Vagina (tissue), 2 donors: ENCODE results near the gene CCDC47. TPM values are rescaled to one million over a fixed set of nuclear protein-coding genes. Genes with fewer than 3 reads are reported as not detected.

Source experiments
- DNase-seq, 2 donors: peaks; one replicate each; pipeline ENCODE4 v3.0.0-alpha.2; 2017; ENCODE audit errors: extremely low spot score in 2 of 2
- H3K27ac ChIP-seq: fragments of 200-600 bp; sonication (generic); one replicate; pipeline ENCODE4 v1.5.1; 2019
- H3K27me3 ChIP-seq: fragments of 200-600 bp; sonication (generic); one replicate; pipeline ENCODE4 v1.5.1; 2019
- H3K36me3 ChIP-seq, 2 donors: fragments of 200-600 bp; sonication (generic); one replicate each; pipeline ENCODE4 v1.5.1; 2017 to 2019
- H3K4me1 ChIP-seq: fragments of 200-600 bp; sonication (generic); one replicate; pipeline ENCODE4 v1.5.1; 2019
- H3K4me3 ChIP-seq, 2 donors: fragments of 200-600 bp; sonication (generic); 1 replicate in 1 of 2; 2 replicates in 1 of 2; pipeline ENCODE4 v1.5.1; 2016 to 2019
- H3K9me3 ChIP-seq: fragments of 200-600 bp; sonication (generic); one replicate; pipeline ENCODE4 v1.5.1; 2019
- POLR2A ChIP-seq, 2 donors: fragments of 450-650 bp; IDR thresholded peaks; one replicate each; pipeline ENCODE4 v1.6.1; 2017; ENCODE audit warnings: antibody characterized with exemption in 2 of 2, mild to moderate bottlenecking in 2 of 2, moderate library complexity in 2 of 2
- POLR2AphosphoS5 ChIP-seq, 2 donors: sonication (generic); formaldehyde crosslinking; IDR thresholded peaks; one replicate each; pipeline ENCODE4 v1.9.0; 2017; ENCODE audit warnings: antibody characterized with exemption in 2 of 2, mild to moderate bottlenecking in 2 of 2, low read depth in 1 of 2; ENCODE audit not compliant: insufficient read depth in 1 of 2
- intact Hi-C: fragments of 100-400 bp; cut with DNase I; formaldehyde crosslinking; loops from one replicate; pipeline ENCODE4 v1.15.1; 2023
- total RNA-seq: library from RNA; depleted of rRNA; stranded (reverse); fragments of >200 nt; gene quantifications from one replicate; pipeline ENCODE4 v1.2.3, GENCODE V29; 2016
- TF ChIP-seq, protein P1 (sequence below), 3 experiments: fragments of 450-650 bp in 2 of 3; fragments of 200-600 bp in 1 of 3; sonication (generic) in 1 of 3; IDR thresholded peaks; one replicate each; pipeline ENCODE4 v1.5.1; 2017 to 2019; ENCODE audit warnings: antibody characterized with exemption in 3 of 3, mild to moderate bottlenecking in 2 of 3, moderate library complexity in 2 of 3

The CCDC47 gene
- total RNA-seq, 1 donor from 2014 or later: 66.5 TPM

DNA sequence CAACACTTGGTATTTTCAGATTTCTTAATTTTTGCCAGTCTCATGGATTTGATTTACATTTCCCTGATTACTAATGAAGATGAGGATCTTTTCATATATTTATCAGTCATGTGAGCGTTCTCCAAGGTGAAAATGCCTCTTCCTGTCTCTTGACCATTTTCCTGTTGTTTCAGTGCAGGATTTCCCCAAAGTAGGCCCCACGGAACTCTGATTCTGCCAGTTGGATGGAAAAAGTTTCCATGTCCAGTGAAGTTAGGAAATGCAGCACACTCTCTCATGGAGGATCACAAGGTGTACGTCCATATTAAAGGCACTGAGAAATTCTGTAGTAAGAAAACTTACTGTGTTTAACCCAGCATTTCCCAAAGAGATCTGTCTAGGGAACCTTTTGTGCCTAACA, 57.0 kb downstream of the CCDC47 start:
- H3K27ac ChIP-seq: no peak overlapping the region
- no peak for DNase-seq
- intact Hi-C loops: no loop called here
- peaks cover 0 to 20% of the 10 kb centered on the region in 2 donors for H3K36me3 ChIP-seq
- H3K4me3 ChIP-seq: no peak overlapping the region
- TF ChIP-seq POLR2AphosphoS5 (IDR thresholded peaks at IDR 0.05; ENCODE audit: insufficient read depth in 1 of 2, low read depth in 1 of 2) (no peak), POLR2A (IDR thresholded peaks at IDR 0.05) (no peak)
- TF ChIP-seq, protein P1, sequence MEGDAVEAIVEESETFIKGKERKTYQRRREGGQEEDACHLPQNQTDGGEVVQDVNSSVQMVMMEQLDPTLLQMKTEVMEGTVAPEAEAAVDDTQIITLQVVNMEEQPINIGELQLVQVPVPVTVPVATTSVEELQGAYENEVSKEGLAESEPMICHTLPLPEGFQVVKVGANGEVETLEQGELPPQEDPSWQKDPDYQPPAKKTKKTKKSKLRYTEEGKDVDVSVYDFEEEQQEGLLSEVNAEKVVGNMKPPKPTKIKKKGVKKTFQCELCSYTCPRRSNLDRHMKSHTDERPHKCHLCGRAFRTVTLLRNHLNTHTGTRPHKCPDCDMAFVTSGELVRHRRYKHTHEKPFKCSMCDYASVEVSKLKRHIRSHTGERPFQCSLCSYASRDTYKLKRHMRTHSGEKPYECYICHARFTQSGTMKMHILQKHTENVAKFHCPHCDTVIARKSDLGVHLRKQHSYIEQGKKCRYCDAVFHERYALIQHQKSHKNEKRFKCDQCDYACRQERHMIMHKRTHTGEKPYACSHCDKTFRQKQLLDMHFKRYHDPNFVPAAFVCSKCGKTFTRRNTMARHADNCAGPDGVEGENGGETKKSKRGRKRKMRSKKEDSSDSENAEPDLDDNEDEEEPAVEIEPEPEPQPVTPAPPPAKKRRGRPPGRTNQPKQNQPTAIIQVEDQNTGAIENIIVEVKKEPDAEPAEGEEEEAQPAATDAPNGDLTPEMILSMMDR (IDR thresholded peaks at IDR 0.05): no peak
- no peaks in the 10 kb centered on the region for H3K4me1 ChIP-seq
- no peaks in the 10 kb centered on the region for H3K9me3 ChIP-seq
- H3K27me3 ChIP-seq: no peaks in the 10 kb centered on the region

DNA sequence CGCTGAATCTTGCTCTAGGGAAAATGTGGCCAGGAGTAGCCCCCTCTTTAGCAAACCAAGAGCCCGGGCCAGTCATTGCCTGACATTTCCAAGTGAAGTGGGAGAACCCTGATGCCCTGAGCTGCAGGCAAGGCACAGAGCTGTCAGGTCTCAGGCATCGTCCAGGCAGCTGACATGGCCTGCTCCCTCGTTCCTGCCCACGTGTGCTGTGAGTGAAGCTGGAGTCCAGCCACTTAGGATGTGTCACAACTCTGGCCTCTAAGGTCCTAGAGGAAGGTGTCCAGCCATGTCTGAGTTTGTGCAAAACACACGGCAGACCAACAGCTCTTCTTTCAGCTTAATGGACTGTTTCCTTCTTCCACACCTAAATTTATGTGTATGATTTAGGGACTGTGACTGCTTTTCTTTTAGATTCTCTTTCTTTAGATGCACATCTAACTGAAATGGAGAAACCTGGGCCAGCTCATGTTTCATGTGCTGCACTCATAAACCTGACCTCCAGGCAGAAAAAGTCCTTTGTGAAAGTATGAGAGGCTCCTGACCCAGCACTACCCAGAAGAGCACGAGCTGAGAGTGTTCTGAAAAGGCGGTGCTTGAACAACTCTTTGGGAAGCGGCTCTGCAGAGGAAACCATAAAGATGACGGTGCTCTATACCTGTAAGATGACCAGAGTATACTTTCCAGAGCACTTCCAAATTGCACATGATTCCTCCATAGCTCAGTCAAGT, 58.7 kb downstream of the CCDC47 start:
- Histone ChIP-seq H3K27me3 (no peaks in the 10 kb centered on the region), H3K4me1 (no peaks in the 10 kb centered on the region), H3K36me3 (peaks cover 0 to 37% of the 10 kb centered on the region in 2 donors), H3K27ac (no peak overlapping the region), H3K9me3 (no peaks in the 10 kb centered on the region), H3K4me3 (no peak overlapping the region)
- intact Hi-C loops: no loop called here
- TF ChIP-seq POLR2AphosphoS5 (IDR thresholded peaks at IDR 0.05; ENCODE audit: insufficient read depth in 1 of 2, low read depth in 1 of 2) (no peak), POLR2A (IDR thresholded peaks at IDR 0.05) (no peak)
- TF ChIP-seq, protein P1 (IDR thresholded peaks at IDR 0.05): no peak
- no peak for DNase-seq

DNA sequence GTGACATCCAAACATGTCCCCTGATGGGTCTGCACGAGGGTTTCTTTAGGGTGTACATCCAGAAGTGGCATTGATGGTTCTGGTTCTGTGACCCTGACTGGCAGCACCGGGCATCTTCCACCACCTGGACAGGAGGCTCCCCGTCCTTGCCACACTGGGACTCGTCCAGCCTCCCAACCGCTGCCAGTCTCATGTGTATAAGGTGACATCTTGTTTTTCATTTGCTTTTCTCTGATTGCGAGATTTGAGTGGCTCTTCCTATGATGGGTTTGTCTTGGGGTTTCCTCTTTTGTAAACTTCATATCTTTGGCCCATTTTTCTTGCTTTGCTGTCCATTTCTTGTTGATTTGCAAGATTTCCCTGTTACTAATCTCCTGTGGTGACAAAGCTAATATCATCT, 64.3 kb downstream of the CCDC47 start:
- Histone ChIP-seq H3K27ac (no peak overlapping the region), H3K4me3 (no peak overlapping the region), H3K36me3 (peaks cover 4 to 58% of the 10 kb centered on the region in 2 donors), H3K4me1 (no peaks in the 10 kb centered on the region), H3K9me3 (no peaks in the 10 kb centered on the region), H3K27me3 (no peaks in the 10 kb centered on the region)
- intact Hi-C loops: no loop called here
- TF ChIP-seq POLR2AphosphoS5 (IDR thresholded peaks at IDR 0.05; ENCODE audit: insufficient read depth in 1 of 2, low read depth in 1 of 2) (no peak), POLR2A (IDR thresholded peaks at IDR 0.05) (no peak)
- TF ChIP-seq, protein P1 (IDR thresholded peaks at IDR 0.05): no peak
- DNase-seq: no peak

DNA sequence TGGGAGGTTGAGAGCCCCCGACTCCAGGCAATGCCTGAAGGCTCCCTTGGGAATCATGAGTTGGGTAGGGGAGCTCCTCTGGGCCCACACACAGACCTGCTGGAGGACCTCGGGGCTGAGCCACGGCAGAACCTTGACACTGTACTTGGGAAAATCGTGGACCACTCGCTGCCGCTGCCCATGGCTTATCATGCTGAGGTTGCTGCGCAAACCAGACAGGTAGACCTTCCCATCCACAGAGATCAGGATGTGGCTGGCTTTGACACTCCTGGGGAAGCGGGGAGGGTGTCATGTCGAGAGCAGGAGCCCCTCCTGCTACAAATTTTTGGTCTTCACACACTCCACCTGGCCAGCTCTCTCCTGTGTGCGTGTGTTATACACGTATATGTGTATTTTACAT, 66.2 kb downstream of the CCDC47 start:
- peaks cover 4 to 48% of the 10 kb centered on the region in 2 donors for H3K36me3 ChIP-seq

More for the DNA sequence above, 66.2 kb downstream of the CCDC47 start:
- no peak for DNase-seq
- TF ChIP-seq, protein P1 (IDR thresholded peaks at IDR 0.05): no peak
- TF ChIP-seq POLR2AphosphoS5 (IDR thresholded peaks at IDR 0.05; ENCODE audit: insufficient read depth in 1 of 2, low read depth in 1 of 2) (no peak), POLR2A (IDR thresholded peaks at IDR 0.05) (no peak)
- no peak overlapping the region for H3K4me3 ChIP-seq
- H3K9me3 ChIP-seq: no peaks in the 10 kb centered on the region
- no peaks in the 10 kb centered on the region for H3K27me3 ChIP-seq
- no peak overlapping the region for H3K27ac ChIP-seq
- intact Hi-C loops: no loop called here
- H3K4me1 ChIP-seq: peaks cover 2% of the 10 kb centered on the region
